GM19239 (cell line): ENCODE data around the gene ZFYVE27.

Experiments used
- DNase-seq: peaks from one replicate; pipeline ENCODE4 v3.0.0; 2011; ENCODE audit warnings: low spot score; ENCODE audit not compliant: insufficient read length
- FAIRE-seq: peaks from 2 replicates; lab custom pipeline; 2011; peaks lifted over from hg19 to GRCh38; lab: Jason Lieb, UNC

The ZFYVE27 gene

GRCh38 chr10:97713826-97714400 is 23.0 kb upstream of the ZFYVE27 start:
- FAIRE-seq (peak; percentile 59), DNase-seq (peak; percentile 94)

GRCh38 chr10:97714401-97715258 is 22.3 kb upstream of the ZFYVE27 start:
- DNase-seq (peak; percentile 56), FAIRE-seq (no peak)

GRCh38 chr10:97715259-97715874 is 21.6 kb upstream of the ZFYVE27 start:
- FAIRE-seq (no peak), DNase-seq (no peak)

GRCh38 chr10:97717627-97718026 is 19.3 kb upstream of the ZFYVE27 start:
- DNase-seq (no peak), FAIRE-seq (no peak)

- DNase-seq, result no peak
- no peak for FAIRE-seq
Measured at GRCh38 chr10:97718178-97718577, 18.8 kb upstream of the ZFYVE27 start.

GRCh38 chr10:97718659-97719142 is 18.2 kb upstream of the ZFYVE27 start:
- FAIRE-seq (no peak), DNase-seq (no peak)

- DNase-seq (no peak), FAIRE-seq (no peak)
Measured at GRCh38 chr10:97719602-97720001, 17.3 kb upstream of the ZFYVE27 start.

GRCh38 chr10:97721871-97722780 is 14.8 kb upstream of the ZFYVE27 start:
- DNase-seq (no peak), FAIRE-seq (no peak)

GRCh38 chr10:97723001-97723400 is 13.9 kb upstream of the ZFYVE27 start:
- no peak for DNase-seq

GRCh38 chr10:97724341-97724941 is 12.5 kb upstream of the ZFYVE27 start:
- FAIRE-seq, result no peak

More at GRCh38 chr10:97723001-97723400, 13.9 kb upstream of the ZFYVE27 start:
- FAIRE-seq, result no peak

GRCh38 chr10:97726636-97727178 is 10.2 kb upstream of the ZFYVE27 start:
- no peak for FAIRE-seq
- DNase-seq, result no peak

More at GRCh38 chr10:97724341-97724941, 12.5 kb upstream of the ZFYVE27 start:
- DNase-seq, result no peak

GRCh38 chr10:97729014-97729413 is 7.9 kb upstream of the ZFYVE27 start:
- FAIRE-seq, result no peak
- no peak for DNase-seq

GRCh38 chr10:97731346-97732051 is 5.4 kb upstream of the ZFYVE27 start:
- no peak for DNase-seq
- FAIRE-seq, result peak; percentile 86

- FAIRE-seq, result no peak
- no peak for DNase-seq
Measured at GRCh38 chr10:97732052-97732359, 4.9 kb upstream of the ZFYVE27 start.

- FAIRE-seq, result no peak
- DNase-seq, result no peak
Measured at GRCh38 chr10:97733256-97733655, 3.7 kb upstream of the ZFYVE27 start.

GRCh38 chr10:97734021-97734420 is 2.9 kb upstream of the ZFYVE27 start:
- FAIRE-seq (no peak), DNase-seq (no peak)

GRCh38 chr10:97736403-97736901 is 476 bp upstream of the ZFYVE27 start:
- no peak for FAIRE-seq
- no peak for DNase-seq

GRCh38 chr10:97737770-97738265 is 890 bp downstream of the ZFYVE27 start:
- no peak for DNase-seq
- no peak for FAIRE-seq

GRCh38 chr10:97738616-97739015 is 1.7 kb downstream of the ZFYVE27 start:
- FAIRE-seq (no peak), DNase-seq (no peak)
